Measurements from ENCODE around the gene CHCHD6.
A peak's percentile ranks its signal among the peaks of the same experiment; 100 is the strongest.

The CHCHD6 gene

GRCh38 chr3:126852511-126852910 lies 148.5 kb downstream of the CHCHD6 start:
- Histone ChIP-seq H3K27me3 (ENCODE audit: control insufficient read depth, insufficient read depth, low read length) (no peaks in the 10 kb centered on the region), H3K9me3 (ENCODE audit: control insufficient read depth, insufficient read depth, low read length) (no peaks in the 10 kb centered on the region), H3K27ac (ENCODE audit: low read depth, low read length) (peak overlapping the region; percentile 36), H3K4me1 (ENCODE audit: control insufficient read depth, insufficient read depth, low read length) (peaks cover 30% of the 10 kb centered on the region), H3K9ac (ENCODE audit: low read depth, low read length) (no peak overlapping the region), H3K36me3 (ENCODE audit: control insufficient read depth, insufficient read depth, low read length) (no peaks in the 10 kb centered on the region), H3K4me3 (ENCODE audit: low read depth, low read length) (no peak overlapping the region)

GRCh38 chr3:126854666-126855065 lies 150.6 kb downstream of the CHCHD6 start:
- Histone ChIP-seq H3K4me1 (ENCODE audit: control insufficient read depth, insufficient read depth, low read length) (peaks cover 39% of the 10 kb centered on the region), H3K4me3 (ENCODE audit: low read depth, low read length) (no peak overlapping the region), H3K36me3 (ENCODE audit: control insufficient read depth, insufficient read depth, low read length) (no peaks in the 10 kb centered on the region), H3K9ac (ENCODE audit: low read depth, low read length) (no peak overlapping the region), H3K27ac (ENCODE audit: low read depth, low read length) (no peak overlapping the region), H3K9me3 (ENCODE audit: control insufficient read depth, insufficient read depth, low read length) (no peaks in the 10 kb centered on the region), H3K27me3 (ENCODE audit: control insufficient read depth, insufficient read depth, low read length) (no peaks in the 10 kb centered on the region)

DNA sequence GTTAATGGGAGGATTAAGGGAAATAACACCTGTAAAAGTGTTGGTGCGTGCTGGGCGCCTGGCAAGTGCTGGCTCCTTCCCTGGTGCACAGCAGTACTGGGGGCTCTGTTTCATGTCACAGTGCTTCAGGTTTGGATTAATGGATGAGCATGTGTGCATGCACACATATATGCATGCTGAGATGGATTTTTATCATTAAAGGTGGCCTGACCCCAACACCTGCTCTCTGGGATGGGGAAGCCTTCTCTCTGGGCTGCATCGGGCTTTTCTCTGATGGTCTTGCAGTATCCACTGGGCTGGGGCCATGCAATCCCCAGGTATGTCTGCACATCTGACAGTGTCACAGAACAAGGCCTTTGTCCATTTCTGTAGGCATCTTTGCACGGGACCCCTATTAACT lies 151.3 kb downstream of the CHCHD6 start:
- Histone ChIP-seq H3K36me3 (ENCODE audit: control insufficient read depth, insufficient read depth, low read length) (no peaks in the 10 kb centered on the region), H3K9ac (ENCODE audit: low read depth, low read length) (no peak overlapping the region), H3K9me3 (ENCODE audit: control insufficient read depth, insufficient read depth, low read length) (no peaks in the 10 kb centered on the region), H3K4me1 (ENCODE audit: control insufficient read depth, insufficient read depth, low read length) (peaks cover 32% of the 10 kb centered on the region), H3K27ac (ENCODE audit: low read depth, low read length) (no peak overlapping the region), H3K4me3 (ENCODE audit: low read depth, low read length) (no peak overlapping the region), H3K27me3 (ENCODE audit: control insufficient read depth, insufficient read depth, low read length) (no peaks in the 10 kb centered on the region)

DNA sequence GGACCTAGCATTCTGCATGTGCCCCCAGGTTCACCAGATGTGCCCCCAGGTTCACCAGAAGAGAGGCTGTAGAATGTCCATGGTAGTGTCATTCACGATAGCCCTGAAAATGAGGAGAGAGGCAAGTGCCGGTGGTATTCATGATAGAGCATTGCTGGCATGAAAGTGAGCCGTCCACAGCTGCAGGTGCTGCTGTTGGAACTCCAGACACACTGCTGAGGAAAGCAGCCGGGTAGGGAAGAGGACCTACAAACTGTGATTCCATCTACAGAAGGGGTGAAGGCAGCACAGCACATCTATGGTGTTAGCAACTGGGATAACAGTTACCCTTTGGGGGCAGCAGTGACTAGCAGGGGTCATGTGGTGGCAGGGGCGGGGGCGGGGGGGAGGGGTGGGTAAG lies 153.9 kb downstream of the CHCHD6 start:
- Histone ChIP-seq H3K4me1 (ENCODE audit: control insufficient read depth, insufficient read depth, low read length) (peaks cover 9% of the 10 kb centered on the region), H3K27me3 (ENCODE audit: control insufficient read depth, insufficient read depth, low read length) (no peaks in the 10 kb centered on the region), H3K36me3 (ENCODE audit: control insufficient read depth, insufficient read depth, low read length) (no peaks in the 10 kb centered on the region), H3K9me3 (ENCODE audit: control insufficient read depth, insufficient read depth, low read length) (no peaks in the 10 kb centered on the region), H3K9ac (ENCODE audit: low read depth, low read length) (no peak overlapping the region), H3K4me3 (ENCODE audit: low read depth, low read length) (no peak overlapping the region), H3K27ac (ENCODE audit: low read depth, low read length) (no peak overlapping the region)

DNA sequence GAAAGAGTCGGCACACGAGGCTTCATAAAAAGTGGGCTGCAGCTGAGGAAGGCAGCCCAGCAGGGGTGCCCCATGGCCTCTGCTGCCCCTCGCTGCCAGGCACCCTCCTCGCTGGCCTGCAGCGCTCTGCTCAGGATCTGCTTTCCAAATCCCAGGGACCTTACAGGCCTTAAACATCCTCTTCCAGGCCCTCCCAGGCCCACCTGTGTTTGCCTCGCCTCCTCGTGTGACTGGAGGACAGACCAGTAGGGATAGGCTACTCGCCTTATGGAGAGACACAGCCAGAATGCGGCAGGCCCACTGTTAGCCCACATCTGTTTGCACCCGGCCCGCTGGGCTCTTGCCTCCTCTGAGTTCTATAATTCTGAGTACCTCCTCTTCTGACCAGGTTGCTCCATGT lies 154.4 kb downstream of the CHCHD6 start:
- Histone ChIP-seq H3K9ac (ENCODE audit: low read depth, low read length) (no peak overlapping the region), H3K4me3 (ENCODE audit: low read depth, low read length) (no peak overlapping the region), H3K27me3 (ENCODE audit: control insufficient read depth, insufficient read depth, low read length) (no peaks in the 10 kb centered on the region), H3K9me3 (ENCODE audit: control insufficient read depth, insufficient read depth, low read length) (no peaks in the 10 kb centered on the region), H3K4me1 (ENCODE audit: control insufficient read depth, insufficient read depth, low read length) (peaks cover 9% of the 10 kb centered on the region), H3K27ac (ENCODE audit: low read depth, low read length) (no peak overlapping the region), H3K36me3 (ENCODE audit: control insufficient read depth, insufficient read depth, low read length) (no peaks in the 10 kb centered on the region)

- Histone ChIP-seq H3K9ac (ENCODE audit: low read depth, low read length) (no peak overlapping the region), H3K36me3 (ENCODE audit: control insufficient read depth, insufficient read depth, low read length) (no peaks in the 10 kb centered on the region), H3K4me1 (ENCODE audit: control insufficient read depth, insufficient read depth, low read length) (peaks cover 9% of the 10 kb centered on the region), H3K27ac (ENCODE audit: low read depth, low read length) (no peak overlapping the region), H3K4me3 (ENCODE audit: low read depth, low read length) (no peak overlapping the region), H3K9me3 (ENCODE audit: control insufficient read depth, insufficient read depth, low read length) (no peaks in the 10 kb centered on the region), H3K27me3 (ENCODE audit: control insufficient read depth, insufficient read depth, low read length) (no peaks in the 10 kb centered on the region)
Observed at GRCh38 chr3:126858887-126859286, 154.8 kb downstream of the CHCHD6 start.

- no peaks in the 10 kb centered on the region for H3K27me3 ChIP-seq (ENCODE audit: control insufficient read depth, insufficient read depth, low read length)
- H3K27ac ChIP-seq (ENCODE audit: low read depth, low read length): no peak overlapping the region
- no peak overlapping the region for H3K4me3 ChIP-seq (ENCODE audit: low read depth, low read length)
- no peak overlapping the region for H3K9ac ChIP-seq (ENCODE audit: low read depth, low read length)
- H3K4me1 ChIP-seq (ENCODE audit: control insufficient read depth, insufficient read depth, low read length): peaks cover 9% of the 10 kb centered on the region
- no peaks in the 10 kb centered on the region for H3K36me3 ChIP-seq (ENCODE audit: control insufficient read depth, insufficient read depth, low read length)
- H3K9me3 ChIP-seq (ENCODE audit: control insufficient read depth, insufficient read depth, low read length): 0 out of 2 replicates have a peak, but pooled peaks cover 4% of the 10 kb centered on the region
Observed at GRCh38 chr3:126859415-126860246, 155.6 kb downstream of the CHCHD6 start.

GRCh38 chr3:126865736-126866135 lies 161.7 kb downstream of the CHCHD6 start:
- 0 out of 2 replicates have a peak, but pooled peaks cover 4% of the 10 kb centered on the region for H3K9me3 ChIP-seq (ENCODE audit: control insufficient read depth, insufficient read depth, low read length)
- no peaks in the 10 kb centered on the region for H3K27me3 ChIP-seq (ENCODE audit: control insufficient read depth, insufficient read depth, low read length)
- no peaks in the 10 kb centered on the region for H3K36me3 ChIP-seq (ENCODE audit: control insufficient read depth, insufficient read depth, low read length)
- H3K4me3 ChIP-seq (ENCODE audit: low read depth, low read length): no peak overlapping the region
- H3K27ac ChIP-seq (ENCODE audit: low read depth, low read length): no peak overlapping the region
- H3K4me1 ChIP-seq (ENCODE audit: control insufficient read depth, insufficient read depth, low read length): no peaks in the 10 kb centered on the region
- H3K9ac ChIP-seq (ENCODE audit: low read depth, low read length): no peak overlapping the region

GRCh38 chr3:126866175-126866759 lies 162.2 kb downstream of the CHCHD6 start:
- no peak overlapping the region for H3K27ac ChIP-seq (ENCODE audit: low read depth, low read length)
- no peaks in the 10 kb centered on the region for H3K4me1 ChIP-seq (ENCODE audit: control insufficient read depth, insufficient read depth, low read length)
- no peak overlapping the region for H3K4me3 ChIP-seq (ENCODE audit: low read depth, low read length)
- no peak overlapping the region for H3K9ac ChIP-seq (ENCODE audit: low read depth, low read length)
- H3K36me3 ChIP-seq (ENCODE audit: control insufficient read depth, insufficient read depth, low read length): no peaks in the 10 kb centered on the region
- H3K27me3 ChIP-seq (ENCODE audit: control insufficient read depth, insufficient read depth, low read length): no peaks in the 10 kb centered on the region
- 0 out of 2 replicates have a peak, but pooled peaks cover 4% of the 10 kb centered on the region for H3K9me3 ChIP-seq (ENCODE audit: control insufficient read depth, insufficient read depth, low read length)

DNA sequence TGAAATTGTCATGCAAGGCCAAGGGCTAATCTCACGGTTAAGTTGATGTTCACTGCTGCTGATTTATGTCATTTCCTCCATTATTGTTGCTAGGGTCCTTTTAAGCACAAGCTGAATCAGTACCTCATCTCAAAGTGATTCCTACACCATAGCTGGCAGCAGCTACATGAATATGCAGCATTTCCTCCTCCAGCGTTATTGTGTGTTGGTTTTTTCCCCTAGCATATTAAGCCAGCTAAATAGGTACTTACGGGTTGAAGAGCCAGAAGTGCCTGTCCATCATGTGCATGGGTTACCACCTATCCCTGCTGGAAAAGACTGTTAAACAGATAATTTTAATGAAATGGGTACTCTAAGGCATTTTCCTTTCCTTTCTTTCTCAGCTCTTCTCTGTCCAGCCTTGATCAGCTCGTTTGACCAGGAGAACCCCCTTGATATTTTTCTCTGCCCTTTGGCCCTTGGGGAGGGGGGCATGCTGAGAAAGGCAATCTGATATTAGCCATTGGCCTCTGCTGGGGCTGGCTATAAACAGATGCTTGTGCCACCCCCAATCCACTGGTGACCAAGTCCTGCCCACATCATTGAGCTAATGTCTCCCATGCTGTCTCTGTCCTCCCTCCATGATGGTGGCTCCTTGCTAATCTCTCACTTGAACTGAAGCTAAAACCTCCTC lies 163.3 kb downstream of the CHCHD6 start:
- H3K27ac ChIP-seq (ENCODE audit: low read depth, low read length): no peak overlapping the region
- H3K36me3 ChIP-seq (ENCODE audit: control insufficient read depth, insufficient read depth, low read length): no peaks in the 10 kb centered on the region
- H3K27me3 ChIP-seq (ENCODE audit: control insufficient read depth, insufficient read depth, low read length): no peaks in the 10 kb centered on the region
- H3K4me3 ChIP-seq (ENCODE audit: low read depth, low read length): no peak overlapping the region
- H3K9ac ChIP-seq (ENCODE audit: low read depth, low read length): no peak overlapping the region
- H3K4me1 ChIP-seq (ENCODE audit: control insufficient read depth, insufficient read depth, low read length): no peaks in the 10 kb centered on the region
- H3K9me3 ChIP-seq (ENCODE audit: control insufficient read depth, insufficient read depth, low read length): 0 out of 2 replicates have a peak, but pooled peaks cover 4% of the 10 kb centered on the region

DNA sequence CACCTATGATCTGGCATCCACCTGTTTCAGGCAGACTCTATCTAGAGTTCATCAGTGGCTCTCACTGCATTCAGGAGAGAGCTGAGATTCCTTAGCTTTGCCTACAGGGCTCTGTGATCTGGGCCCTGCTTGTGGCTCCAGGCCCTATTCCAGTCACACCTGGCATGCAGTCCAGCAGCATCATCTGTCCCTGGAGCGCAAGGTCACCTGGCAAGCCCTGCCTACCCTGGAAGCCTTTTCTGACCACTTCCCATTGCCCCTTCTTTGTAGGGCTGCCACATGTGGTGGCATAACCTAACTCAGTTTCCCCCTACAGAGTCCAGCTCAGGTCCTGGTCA lies 163.8 kb downstream of the CHCHD6 start:
- no peak overlapping the region for H3K4me3 ChIP-seq (ENCODE audit: low read depth, low read length)
- H3K9ac ChIP-seq (ENCODE audit: low read depth, low read length): no peak overlapping the region
- H3K27ac ChIP-seq (ENCODE audit: low read depth, low read length): no peak overlapping the region
- H3K36me3 ChIP-seq (ENCODE audit: control insufficient read depth, insufficient read depth, low read length): no peaks in the 10 kb centered on the region
- no peaks in the 10 kb centered on the region for H3K27me3 ChIP-seq (ENCODE audit: control insufficient read depth, insufficient read depth, low read length)
- no peaks in the 10 kb centered on the region for H3K4me1 ChIP-seq (ENCODE audit: control insufficient read depth, insufficient read depth, low read length)
- 0 out of 2 replicates have a peak, but pooled peaks cover 4% of the 10 kb centered on the region for H3K9me3 ChIP-seq (ENCODE audit: control insufficient read depth, insufficient read depth, low read length)

All from HUES48 (cell line).